GM18502 (cell line): ENCODE data around the gene ASH1L.
"Not testable (repeated sequence)": the region's sequence is repeated elsewhere in the genome, so short reads cannot be mapped to it uniquely, and the experiment has no call there.

Source experiments
- ATAC-seq: cut with Tn5 transposase; IDR thresholded peaks from one replicate; pipeline ENCODE4 v1.9.1; 2021; ENCODE audit warnings: mild to moderate bottlenecking; ENCODE audit not compliant: unreplicated experiment, poor library complexity

Gene ASH1L, protein sequence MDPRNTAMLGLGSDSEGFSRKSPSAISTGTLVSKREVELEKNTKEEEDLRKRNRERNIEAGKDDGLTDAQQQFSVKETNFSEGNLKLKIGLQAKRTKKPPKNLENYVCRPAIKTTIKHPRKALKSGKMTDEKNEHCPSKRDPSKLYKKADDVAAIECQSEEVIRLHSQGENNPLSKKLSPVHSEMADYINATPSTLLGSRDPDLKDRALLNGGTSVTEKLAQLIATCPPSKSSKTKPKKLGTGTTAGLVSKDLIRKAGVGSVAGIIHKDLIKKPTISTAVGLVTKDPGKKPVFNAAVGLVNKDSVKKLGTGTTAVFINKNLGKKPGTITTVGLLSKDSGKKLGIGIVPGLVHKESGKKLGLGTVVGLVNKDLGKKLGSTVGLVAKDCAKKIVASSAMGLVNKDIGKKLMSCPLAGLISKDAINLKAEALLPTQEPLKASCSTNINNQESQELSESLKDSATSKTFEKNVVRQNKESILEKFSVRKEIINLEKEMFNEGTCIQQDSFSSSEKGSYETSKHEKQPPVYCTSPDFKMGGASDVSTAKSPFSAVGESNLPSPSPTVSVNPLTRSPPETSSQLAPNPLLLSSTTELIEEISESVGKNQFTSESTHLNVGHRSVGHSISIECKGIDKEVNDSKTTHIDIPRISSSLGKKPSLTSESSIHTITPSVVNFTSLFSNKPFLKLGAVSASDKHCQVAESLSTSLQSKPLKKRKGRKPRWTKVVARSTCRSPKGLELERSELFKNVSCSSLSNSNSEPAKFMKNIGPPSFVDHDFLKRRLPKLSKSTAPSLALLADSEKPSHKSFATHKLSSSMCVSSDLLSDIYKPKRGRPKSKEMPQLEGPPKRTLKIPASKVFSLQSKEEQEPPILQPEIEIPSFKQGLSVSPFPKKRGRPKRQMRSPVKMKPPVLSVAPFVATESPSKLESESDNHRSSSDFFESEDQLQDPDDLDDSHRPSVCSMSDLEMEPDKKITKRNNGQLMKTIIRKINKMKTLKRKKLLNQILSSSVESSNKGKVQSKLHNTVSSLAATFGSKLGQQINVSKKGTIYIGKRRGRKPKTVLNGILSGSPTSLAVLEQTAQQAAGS (N-terminal part only)

DNA sequence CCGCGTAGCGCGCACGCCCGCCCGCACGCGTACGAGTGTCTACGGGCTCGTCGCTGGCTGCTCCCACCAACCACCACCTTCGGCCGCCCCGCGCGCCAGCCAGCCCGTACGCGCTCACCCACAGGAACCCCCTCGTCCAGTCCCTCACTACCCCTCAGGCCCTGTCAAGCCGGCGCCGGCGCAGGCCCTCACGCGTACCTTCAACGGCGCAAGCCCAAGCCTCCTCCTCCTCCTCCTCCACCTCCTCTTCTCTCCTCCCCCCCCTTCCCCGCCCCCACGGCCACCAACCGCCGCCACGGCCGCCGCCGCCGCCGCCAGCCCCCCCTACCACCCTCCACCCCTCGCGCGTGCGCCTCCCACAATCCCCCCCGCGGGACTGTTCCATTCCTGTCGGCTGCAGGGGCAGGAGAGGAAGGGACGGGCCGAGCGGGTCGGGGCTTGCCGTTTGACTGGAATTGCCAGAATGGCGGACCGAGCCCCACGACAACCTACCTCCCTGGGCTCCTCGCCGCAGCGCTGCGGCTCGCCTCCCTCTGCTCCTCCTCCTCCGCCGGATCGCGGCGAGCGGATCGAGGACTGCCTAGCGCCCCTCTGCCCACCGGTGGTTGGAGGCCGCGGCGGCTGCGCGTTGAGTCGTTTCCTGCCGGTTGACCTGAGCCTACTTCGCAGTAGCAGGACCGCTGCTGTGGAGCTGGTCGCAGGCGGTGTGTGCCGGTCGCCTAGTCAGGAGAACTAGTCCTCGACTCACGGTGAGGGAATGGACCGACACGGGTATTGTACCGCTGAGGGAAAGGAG lies at the start of gene ASH1L:
Gene ASH1L, minus strand, starts transcription at position 223 of the 796 bp plus-strand sequence. CDS start 41,284 bp downstream, outside the sequence.
- ATAC-seq, result peak; percentile 68

DNA sequence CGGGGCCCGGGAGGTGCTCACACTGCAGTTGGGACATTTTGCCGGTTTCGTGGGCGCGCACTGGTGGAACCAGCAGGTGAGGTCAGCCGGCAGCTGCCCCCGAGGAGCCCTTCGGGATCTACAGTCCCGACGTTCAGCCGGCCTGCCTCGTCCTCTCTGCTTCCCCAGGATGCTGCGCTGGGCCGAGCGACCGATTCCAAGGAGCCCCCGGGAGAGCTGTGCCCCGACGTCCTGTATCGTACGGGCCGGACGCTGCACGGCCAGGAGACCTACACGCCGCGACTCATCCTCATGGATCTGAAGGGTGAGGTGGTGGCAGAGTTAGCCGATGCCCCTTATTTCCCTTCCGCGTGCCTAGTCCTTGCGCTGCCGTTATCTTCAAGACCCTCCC lies 47.6 kb upstream of the ASH1L start:
- peak; percentile 27 for ATAC-seq

DNA sequence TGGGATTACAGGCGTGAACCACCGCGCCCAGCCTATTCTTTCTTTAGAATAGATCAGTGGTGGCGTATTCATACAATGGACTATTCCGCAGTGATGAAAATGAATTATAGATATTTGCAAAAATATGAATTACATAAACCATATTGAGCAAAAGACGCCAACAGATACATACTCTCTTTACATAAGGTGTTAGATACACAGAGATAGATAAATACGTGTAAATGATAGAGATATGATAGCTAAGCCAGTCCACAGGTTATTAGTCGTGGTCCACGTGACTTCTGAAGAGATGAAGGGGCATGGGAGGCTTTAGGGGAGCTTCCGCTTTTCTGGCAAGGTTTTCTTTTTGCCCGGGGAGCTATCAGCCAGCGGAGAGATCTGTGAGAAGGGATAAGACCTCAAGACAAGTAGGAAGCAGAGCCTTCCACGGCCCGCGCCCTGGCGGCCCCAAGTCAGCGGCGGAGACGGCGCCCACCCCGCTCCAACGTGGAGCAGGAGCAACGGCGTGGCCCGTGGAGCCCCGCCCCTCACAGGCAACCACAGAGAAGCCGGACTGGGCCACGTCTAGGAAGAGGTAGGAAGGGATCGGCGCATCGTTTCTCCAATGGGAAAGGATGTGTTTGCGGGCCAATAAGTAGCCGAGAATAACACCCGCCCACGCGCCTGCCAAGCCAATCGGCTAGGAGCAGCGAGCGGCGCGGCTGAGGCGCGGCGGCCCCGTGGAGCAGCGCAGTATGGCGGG lies 47.1 kb upstream of the ASH1L start, which contains the start of gene MSTO1:
Gene MSTO1, plus strand, starts transcription at position 704 of the 742 bp plus-strand sequence. Its CDS starts 31 bp downstream, at position 735.
- peak; percentile 92 for ATAC-seq

DNA sequence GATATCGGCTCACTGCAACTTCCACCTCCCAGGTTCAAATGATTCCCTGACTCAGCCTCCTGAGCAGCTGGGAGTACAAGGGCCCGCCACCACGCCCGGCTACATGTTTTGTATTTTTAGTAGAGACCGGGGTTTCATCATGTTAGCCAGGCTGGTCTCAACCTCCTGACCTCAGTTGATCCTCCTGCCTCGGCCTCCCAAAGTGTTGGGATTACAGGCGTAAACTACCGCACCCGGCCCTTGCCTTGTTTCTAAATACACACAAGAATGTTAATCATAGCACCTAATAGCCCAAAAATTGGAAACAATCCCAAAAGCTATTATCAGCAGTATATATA lies 46.3 kb upstream of the ASH1L start:
- ATAC-seq, result no peak

DNA sequence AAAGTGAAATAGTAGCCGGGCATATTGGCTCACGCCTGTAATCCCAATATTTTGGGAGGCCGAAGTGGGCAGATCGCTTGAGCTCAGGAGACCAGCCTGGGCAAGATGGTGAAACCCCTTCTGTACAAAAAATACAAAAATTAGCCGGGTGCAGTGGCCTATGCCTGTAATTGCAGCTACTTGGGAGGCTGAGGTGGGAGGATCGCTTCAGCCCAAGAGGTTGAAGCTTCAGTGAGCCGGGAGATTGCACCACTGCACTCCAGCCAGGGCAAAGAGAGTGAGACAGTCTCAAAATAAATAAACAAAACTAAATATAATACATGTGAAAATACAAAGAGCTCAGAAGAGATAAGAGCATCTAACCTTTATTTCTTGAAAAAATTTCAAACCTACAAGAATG lies 45.1 kb upstream of the ASH1L start:
- no peak for ATAC-seq

DNA sequence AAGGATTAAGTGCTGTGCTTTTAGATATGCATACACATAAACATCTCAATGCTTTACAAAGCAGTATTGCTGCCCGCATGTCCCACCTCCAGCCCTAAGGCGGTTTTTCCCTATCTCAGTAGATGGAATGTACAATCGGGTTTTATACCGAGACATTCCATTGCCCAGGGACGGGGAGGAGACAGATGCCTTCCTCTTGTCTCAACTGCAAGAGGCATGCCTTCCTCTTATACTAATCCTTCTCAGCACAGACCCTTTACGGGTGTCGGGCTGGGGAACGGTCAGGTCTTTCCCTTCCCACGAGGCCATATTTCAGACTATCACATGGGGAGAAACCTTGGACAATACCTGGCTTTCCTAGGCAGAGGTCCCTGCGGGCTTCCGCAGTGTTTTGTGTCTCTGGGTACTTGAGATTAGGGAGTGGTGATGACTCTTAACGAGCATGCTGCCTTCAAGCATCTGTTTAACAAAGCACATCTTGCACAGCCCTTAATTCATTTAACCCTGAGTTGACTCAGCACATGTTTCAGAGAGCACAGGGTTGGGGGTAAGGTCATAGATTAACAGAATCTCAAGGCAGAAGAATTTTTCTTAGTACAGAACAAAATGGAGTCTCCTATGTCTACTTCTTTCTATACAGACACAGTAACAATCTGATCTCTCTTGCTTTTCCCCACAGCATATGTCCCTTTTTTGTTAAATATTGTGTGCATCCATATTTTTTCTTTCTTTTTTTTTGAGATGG lies 37.4 kb upstream of the ASH1L start:
- ATAC-seq, result not testable (repeated sequence)

DNA sequence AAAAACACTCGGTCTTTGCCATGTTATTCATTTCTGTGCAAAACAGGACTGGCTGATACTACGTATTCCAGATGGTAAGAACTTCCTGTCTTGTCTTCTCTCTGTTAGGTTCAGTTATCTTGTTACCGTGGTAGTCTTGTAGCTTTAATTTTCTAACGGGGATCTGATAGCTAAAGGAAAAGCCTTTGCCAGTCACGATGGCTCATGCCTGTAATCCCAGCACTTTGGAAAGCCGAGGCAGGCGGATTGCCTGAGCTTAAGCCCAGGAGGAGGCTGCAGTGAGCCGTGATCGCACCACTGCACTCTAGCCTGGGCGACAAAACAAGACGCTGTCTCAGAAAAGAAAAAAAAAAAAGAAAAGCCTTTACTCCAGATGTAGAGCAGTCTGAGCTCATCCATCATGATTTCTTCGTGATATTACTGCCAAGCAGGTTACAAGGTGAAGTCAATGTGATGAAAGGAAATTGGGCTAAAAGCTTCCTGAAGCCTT lies 36.3 kb upstream of the ASH1L start:
- ATAC-seq, result no peak

DNA sequence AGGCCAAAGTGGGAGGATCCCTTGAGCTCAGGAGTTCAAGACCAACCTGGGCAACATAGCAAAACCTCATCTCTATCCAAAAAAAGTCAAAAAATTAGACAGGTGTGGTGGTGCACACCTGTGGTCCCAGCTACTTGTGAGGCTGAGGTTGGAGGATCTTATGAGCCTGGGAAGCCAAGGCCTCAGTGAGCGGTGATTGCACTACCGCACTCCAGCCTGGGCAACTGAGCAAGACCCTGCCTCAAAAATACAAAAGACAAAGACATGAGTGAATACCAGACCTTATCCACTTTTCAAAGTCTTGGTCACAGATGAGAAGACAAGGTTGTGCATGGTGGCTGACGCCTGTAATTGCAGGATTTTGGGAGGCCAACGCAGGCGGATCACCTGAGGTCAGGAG lies 34.3 kb upstream of the ASH1L start:
- ATAC-seq, result no peak

DNA sequence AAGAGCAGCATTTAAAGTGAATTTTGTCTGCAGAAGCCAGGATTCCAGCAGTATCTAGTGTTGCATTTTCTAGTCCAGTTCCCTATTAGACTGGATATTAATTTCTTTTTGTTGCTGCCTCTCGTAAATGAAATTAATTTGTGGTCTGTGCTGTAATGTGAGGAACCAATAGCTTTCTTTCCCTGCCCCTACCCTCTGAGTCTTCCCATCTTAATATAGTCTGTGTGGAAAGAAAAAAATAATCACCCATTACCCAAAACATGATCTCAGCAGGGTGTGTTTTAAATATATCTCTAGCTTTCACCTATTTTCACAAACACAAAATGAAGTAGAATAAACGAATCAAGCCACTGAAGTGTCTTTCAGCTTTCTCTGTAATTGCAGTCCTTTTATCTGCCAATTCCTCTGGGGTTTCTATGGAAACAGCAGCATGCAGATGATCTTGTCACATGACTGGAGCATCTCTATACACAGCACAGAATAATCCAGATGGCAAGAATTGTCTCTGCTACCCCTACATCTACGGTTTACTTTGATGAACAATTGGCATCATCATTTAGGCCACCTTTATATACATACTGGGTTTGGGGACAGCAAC lies 33.4 kb upstream of the ASH1L start:
- not testable (repeated sequence) for ATAC-seq

DNA sequence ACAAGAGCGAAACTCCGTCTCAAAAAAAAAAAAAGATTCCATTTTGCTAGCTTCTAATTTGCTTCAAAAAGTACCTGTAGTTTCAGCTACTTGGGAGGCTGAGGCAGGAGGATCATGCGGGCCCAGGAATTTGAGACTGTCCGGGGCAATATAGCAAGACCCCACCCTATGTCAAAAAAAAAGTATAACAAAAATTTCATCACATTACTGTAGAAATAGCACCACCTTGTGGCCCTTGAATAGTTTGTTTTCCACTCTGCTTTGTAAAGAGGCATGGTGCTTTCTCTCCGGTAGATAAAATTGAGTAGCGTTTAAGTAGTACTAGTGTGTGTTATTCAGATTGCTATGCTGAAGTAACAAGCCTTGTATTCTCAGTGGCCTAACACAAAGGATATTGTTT lies 29.2 kb upstream of the ASH1L start:
- no peak for ATAC-seq

DNA sequence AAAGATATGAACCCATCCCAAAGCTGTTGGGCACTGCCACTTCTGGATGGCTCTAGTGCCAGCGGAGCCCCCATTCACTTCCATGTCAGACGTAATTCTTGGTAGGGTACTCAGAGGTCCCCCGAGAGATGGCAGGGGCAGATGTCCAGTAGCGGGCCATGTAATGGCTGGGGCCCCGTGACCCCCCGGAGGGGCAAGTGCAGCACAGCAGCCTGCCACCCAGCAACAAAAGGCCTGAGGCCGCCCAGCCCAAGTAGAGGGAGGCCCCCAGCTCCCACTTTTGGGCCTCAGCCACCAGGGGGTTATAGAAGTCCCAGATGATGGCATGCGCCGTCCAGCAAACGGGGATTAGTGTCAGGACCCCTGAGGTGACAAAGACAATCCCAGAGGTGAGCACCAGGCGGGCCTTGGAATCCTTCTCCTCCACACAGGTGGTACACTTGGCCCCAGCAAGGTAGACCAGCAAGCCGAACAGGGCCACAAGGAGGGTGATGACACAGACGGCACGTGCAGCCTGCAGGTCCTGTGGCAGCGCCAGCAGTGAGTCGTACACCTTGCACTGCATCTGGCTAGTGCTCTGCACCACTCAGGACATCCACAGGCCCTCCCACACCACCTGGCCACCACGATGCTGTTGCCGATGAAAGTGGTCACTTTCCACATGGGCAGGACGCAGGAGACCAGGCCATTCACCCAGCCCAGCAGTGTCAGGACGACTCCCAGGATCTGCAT lies 28.1 kb upstream of the ASH1L start:
- not testable (repeated sequence) for ATAC-seq

DNA sequence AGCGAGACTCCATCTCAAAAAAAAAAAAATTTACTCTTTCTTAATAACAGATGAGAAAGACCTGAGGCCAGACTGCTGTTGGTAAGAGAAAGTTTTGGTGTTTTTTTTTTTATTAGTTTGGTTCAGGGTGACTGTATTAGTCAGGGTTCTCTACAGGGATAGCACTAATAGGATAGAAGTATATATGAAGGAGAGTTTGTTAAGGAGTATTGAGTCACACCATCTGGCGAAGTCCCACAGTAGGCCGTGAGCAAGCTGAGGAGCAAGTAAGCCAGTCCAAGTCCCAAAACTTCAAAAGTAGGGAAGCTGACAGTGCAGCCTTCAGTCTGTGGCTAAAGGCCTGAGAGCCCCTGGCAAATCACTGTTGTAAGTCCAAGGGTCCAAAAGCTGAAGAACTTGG lies 26.7 kb upstream of the ASH1L start:
- ATAC-seq, result not testable (repeated sequence)

DNA sequence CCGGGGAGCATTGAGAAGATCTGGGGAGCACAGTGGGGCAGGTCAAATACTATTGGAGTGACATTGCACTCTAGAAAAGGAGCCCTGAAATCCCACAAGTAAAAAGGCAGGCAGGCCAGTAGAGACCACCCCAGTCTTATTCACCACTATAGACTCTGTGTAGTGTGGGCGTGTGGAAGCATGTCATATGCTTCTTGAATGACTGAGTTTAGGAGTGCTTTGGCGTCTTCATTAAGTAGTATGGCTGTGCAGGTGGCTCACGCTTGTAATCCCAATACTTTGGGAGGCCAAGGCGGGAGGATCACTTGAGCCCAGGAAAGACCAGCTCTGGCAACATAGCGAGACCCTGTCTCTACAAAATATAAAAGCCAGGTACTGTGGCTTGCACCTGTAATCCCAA lies 21.2 kb upstream of the ASH1L start:
- not testable (repeated sequence) for ATAC-seq

DNA sequence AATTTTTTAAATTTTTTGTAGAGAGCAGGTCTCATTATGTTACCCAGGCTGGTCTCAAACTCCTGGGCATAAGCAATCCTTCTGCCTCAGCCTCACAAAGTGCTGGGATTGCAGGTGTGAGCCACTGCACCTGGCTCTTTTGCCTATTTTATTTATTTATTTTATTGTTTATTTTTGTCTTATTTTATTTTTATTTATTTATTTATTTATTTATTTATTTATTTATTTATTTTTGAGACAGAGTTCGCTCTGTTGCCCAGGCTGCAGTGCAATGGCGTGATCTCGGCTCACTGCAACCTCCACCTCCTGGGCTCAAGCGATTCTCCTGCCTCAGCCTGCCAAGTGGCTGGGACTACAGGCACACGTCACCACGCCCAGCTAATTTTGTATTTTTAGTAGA lies 13.0 kb upstream of the ASH1L start:
- not testable (repeated sequence) for ATAC-seq

DNA sequence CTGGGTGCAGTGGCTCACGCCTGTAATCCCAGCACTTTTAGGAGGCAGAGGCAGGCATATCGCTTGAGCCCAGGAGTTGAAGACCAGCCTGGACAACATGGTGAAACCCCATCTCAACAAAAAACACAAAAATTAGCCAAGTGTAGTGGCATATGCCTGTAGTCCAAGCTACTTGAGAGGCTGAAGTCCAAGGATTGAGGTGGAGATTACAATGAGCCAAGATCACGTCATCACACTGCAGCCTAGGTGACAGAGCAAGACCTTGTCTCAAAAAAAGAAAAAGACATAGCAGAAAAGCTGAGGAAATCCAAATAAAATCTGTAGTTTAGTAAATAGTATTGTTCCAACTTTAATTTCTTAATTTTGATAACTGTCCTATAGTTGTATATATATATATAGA lies 11.5 kb upstream of the ASH1L start:
- ATAC-seq, result no peak

DNA sequence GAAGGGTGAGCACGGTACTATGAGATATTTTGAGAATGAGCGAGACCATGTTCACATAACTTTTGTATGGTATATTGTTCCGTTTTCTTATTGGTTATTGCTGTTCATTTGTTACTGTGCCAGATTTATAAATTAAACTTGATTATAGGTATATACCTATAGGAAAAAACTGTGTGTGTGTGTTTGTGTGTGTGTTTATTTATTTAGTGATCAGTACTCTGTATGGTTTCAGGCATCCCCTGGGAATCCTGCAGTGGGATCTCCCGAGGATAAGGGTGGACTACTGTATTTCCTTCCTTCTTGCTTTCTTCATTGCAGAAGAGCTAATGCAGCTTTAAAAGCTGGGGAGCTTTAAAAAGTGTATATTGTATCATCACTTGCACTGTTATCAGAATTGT lies 8.0 kb upstream of the ASH1L start:
- no peak for ATAC-seq

DNA sequence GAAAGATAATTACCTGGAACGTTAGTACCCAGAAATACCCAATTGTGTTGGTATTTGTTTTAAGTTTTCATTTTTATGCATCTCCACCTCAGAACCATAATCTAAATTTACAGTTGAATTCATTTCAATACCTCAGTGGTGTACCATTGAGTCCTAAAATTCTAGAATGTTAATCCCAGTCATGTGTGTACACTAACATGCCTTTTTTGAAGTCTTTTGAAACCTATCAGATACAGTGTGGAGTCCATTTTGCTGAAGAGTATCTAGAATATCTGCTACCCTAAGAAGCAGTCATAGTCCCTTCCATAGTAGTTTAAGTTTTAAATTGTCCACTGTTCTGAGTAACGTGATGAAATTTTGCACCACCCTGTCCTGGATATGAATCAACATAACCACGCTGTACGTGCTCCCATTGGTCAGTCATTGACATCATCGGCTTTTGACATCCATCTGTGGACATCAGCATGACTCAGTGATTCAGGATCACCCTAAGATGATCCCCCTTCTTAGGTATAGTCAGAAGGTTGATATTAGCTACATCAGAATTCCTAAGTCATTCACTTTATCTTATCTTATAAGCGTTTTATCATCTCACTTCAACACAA lies 7.5 kb upstream of the ASH1L start:
- no peak for ATAC-seq
